Activated CD4-positive, alpha-beta memory T cell treated with anti-CD3 and anti-CD28 coated beads, Interleukin-2, amount 10 ng/mL, durations not matched to agents 7 days and 5 days (primary cell): ENCODE results near the gene GRIP2. TPM values are rescaled to one million over a fixed set of nuclear protein-coding genes. Genes with fewer than 3 reads are reported as not detected.

Experiments used
- CTCF ChIA-PET: fragments of 350-600 bp; sonication (Branson Sonifier 250); formaldehyde crosslinking; loops from one replicate; lab custom pipeline; 2021; ENCODE audit warnings: antibody characterized with exemption, inconsistent platforms; lab: Charles Lee
- POLR2A ChIA-PET: fragments of 350-600 bp; sonication (Branson Sonifier 250); formaldehyde crosslinking; loops from one replicate; lab custom pipeline; 2021; ENCODE audit warnings: antibody characterized with exemption; lab: Charles Lee
- DNase-seq: peaks from one replicate; pipeline ENCODE4 v3.0.0-alpha.2; 2020
- H3K27ac Mint-ChIP-seq: one replicate; pipeline ENCODE4 v1.8.0; 2021; ENCODE audit warnings: mild to moderate bottlenecking, mixed read lengths
- H3K27me3 Mint-ChIP-seq: one replicate; pipeline ENCODE4 v1.8.0; 2021; ENCODE audit warnings: mixed read lengths
- H3K36me3 Mint-ChIP-seq: one replicate; pipeline ENCODE4 v1.8.0; 2021; ENCODE audit warnings: low read depth, mixed read lengths
- H3K4me1 Mint-ChIP-seq: one replicate; pipeline ENCODE4 v1.8.0; 2021; ENCODE audit warnings: mixed read lengths
- H3K4me3 Mint-ChIP-seq: one replicate; pipeline ENCODE4 v1.8.0; 2021; ENCODE audit warnings: mild to moderate bottlenecking, mixed read lengths
- H3K9me3 Mint-ChIP-seq: one replicate; pipeline ENCODE4 v1.8.0; 2021; ENCODE audit warnings: mixed read lengths
- total RNA-seq, 2 experiments: library from RNA; stranded (reverse); gene quantifications; one replicate each; pipeline ENCODE4 v1.2.3, GENCODE V29; 2021

Gene GRIP2
- total RNA-seq, 2 experiments from 2014 or later = 0.08 to 0.35 TPM

DNA sequence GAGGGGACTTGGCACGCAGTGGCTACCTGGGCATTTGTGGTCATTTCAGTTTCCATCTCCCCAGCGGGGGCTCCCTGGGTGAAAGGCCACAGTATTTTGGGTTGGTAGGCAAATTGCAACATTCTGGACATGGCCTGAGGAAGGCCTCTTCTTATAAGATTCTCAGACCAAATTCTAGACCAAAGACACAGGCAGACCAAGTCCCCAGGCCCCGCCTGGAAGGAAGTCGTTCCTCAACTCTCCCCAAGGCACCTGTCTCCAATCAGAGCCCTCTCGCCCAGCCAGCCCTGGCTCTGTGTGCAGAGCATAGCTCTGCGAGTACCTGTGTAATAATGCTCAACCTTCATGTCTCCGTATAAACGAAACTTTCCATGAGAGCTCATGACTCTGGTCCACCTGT lies 53.1 kb downstream of the GRIP2 start:
- H3K27me3 Mint-ChIP-seq = no peaks in the 10 kb centered on the region
- POLR2A ChIA-PET = no interaction called here
- H3K27ac Mint-ChIP-seq = no peak overlapping the region

DNA sequence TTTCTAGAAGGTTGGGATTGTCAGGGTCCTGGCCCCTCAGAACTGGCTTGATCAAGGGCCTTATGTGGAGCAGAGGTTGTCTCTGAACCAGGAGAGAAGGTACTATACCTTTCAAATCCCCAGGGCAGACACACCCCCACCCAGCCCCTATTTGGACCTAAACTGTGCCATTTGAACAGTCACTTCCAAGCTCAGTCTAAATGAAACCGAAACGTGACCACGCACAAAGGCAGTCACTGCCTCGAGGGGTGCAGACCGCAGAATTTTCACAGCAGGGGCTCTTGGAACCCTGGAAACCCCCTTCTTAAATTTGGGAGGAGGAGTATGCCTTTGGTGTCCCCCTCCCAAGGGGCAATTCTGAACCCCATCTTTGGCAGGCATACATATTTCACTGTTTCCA lies 53.7 kb downstream of the GRIP2 start:
- Mint-ChIP-seq H3K4me3 (no peak overlapping the region), H3K27me3 (no peaks in the 10 kb centered on the region), H3K27ac (no peak overlapping the region), H3K4me1 (no peaks in the 10 kb centered on the region), H3K36me3 (peaks cover 39% of the 10 kb centered on the region), H3K9me3 (no peaks in the 10 kb centered on the region)
- POLR2A ChIA-PET = no interaction called here
- DNase-seq = no peak
- CTCF ChIA-PET = no interaction called here

More for the DNA sequence above, 53.1 kb downstream of the GRIP2 start:
- no peak overlapping the region for H3K4me3 Mint-ChIP-seq
- peaks cover 34% of the 10 kb centered on the region for H3K36me3 Mint-ChIP-seq
- no peak for DNase-seq
- CTCF ChIA-PET = interaction anchor here (1.6 kb wide), 1 partner anchor 284 kb away, joined by 3 read pairs; no protein-coding TSS in a partner anchor
- no peaks in the 10 kb centered on the region for H3K9me3 Mint-ChIP-seq
- no peaks in the 10 kb centered on the region for H3K4me1 Mint-ChIP-seq

DNA sequence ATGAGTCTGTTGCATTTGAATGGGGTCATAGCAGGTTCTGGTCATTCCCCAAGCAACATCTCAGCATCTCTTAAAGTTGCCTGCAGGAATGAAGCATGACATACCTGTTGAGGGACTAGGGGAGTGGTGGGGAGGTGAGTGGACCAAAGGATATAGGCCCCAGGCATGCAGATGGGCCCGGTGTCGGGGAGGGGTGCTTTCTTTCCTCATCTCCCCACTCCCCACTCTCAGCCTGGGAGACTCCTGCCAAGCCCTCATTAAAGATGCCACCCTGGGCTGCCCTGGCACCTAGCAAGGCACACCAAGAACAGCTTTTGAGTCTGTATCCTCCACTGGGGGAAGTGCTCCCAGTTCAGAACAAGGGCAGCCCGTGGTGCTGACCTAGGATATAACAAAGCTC lies 54.2 kb downstream of the GRIP2 start:
- Mint-ChIP-seq H3K27ac (no peak overlapping the region), H3K27me3 (no peaks in the 10 kb centered on the region), H3K4me3 (no peak overlapping the region), H3K9me3 (no peaks in the 10 kb centered on the region), H3K36me3 (peaks cover 41% of the 10 kb centered on the region), H3K4me1 (no peaks in the 10 kb centered on the region)
- no peak for DNase-seq
- ChIA-PET POLR2A (no interaction called here), CTCF (no interaction called here)

DNA sequence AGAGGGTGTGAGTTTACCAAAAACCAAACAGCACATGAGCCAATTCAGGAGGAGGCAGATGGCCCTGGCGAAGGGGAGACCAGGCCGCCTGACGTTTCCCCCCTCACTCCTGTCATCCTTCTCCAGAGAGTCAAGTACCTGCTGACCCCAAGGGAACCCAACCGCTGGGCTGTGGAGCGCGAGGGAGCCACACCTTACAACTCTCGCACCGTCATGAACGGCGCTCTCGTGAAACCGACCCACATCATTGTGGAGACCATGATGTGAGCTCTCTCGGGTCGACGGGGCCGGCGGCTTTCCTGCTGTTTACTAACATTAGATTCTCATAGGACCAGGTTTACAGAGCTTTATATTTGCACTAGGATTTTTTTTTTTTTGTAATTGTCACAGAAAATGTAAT lies 55.4 kb downstream of the GRIP2 start:
- Mint-ChIP-seq H3K27me3 (no peaks in the 10 kb centered on the region), H3K36me3 (peaks cover 34% of the 10 kb centered on the region), H3K4me3 (no peak overlapping the region), H3K27ac (no peak overlapping the region), H3K9me3 (no peaks in the 10 kb centered on the region), H3K4me1 (no peaks in the 10 kb centered on the region)
- ChIA-PET CTCF (no interaction called here), POLR2A (no interaction called here)
- DNase-seq = no peak

DNA sequence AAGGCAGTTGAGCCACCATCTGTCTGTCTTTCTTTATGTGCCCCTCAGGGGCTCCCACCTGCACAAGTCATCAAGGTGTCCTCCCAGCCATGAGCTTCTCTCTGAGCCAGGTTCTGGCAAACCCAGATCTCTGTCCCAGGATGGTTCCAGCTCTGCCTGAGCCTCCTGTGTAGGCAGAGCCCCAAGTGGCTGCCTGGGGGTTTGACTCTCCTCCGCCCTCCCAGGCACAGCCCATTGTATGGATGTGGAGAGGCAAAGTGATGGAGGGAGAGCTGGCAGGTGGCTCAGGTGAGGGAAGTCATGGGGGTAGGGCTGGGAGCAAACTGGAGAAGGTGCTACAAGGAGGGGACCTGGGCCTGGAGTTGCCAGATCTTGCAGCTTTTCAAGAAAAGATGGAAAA lies 56.9 kb downstream of the GRIP2 start:
- Mint-ChIP-seq H3K9me3 (no peaks in the 10 kb centered on the region), H3K4me1 (no peaks in the 10 kb centered on the region), H3K27ac (no peak overlapping the region), H3K4me3 (no peak overlapping the region), H3K27me3 (no peaks in the 10 kb centered on the region), H3K36me3 (peaks cover 39% of the 10 kb centered on the region)
- CTCF ChIA-PET = no interaction called here
- DNase-seq = no peak
- POLR2A ChIA-PET = no interaction called here

DNA sequence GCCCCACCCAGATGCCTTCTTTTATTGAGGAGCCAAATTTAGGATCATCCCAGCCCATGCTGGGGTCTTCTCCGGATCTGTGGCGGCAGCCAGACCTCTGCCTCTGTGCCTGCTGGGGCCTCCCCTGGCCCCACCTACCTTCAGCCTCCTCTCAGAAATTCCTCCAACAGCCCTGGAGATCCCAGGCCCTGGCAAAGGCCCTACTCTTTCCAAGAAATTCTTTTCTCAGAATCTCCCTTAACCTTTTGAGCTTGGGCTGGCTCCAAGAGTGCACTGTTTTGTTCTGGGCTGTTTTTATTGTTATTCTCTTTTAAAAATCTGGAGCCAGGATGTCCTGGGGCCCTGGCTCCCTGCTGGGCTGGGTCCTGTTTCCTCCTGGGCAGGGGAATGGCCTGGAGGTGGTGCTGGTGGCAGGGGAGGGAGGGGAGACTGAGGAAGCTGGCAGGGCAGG lies 57.8 kb downstream of the GRIP2 start:
- CTCF ChIA-PET = no interaction called here
- DNase-seq = no peak
- Mint-ChIP-seq H3K36me3 (peaks cover 45% of the 10 kb centered on the region), H3K9me3 (no peaks in the 10 kb centered on the region), H3K27me3 (no peaks in the 10 kb centered on the region), H3K4me3 (no peak overlapping the region), H3K27ac (no peak overlapping the region), H3K4me1 (no peaks in the 10 kb centered on the region)
- POLR2A ChIA-PET = no interaction called here

DNA sequence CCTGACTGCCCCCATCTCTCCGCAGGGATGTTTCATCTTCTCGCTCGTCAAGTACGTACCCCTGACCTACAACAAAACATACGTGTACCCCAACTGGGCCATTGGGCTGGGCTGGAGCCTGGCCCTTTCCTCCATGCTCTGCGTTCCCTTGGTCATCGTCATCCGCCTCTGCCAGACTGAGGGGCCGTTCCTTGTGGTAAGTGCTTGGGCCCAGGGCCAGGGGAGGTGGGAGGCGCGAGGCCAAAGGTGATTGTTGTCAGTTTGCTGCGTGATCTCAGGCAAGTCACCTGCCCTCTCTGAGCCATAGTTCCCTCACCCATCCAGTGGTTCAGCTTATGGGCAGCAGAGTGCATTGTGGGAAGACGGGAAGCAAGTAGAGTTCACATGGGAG lies 58.5 kb downstream of the GRIP2 start:
- DNase-seq = no peak
- H3K27me3 Mint-ChIP-seq = no peaks in the 10 kb centered on the region
- ChIA-PET CTCF (no interaction called here), POLR2A (no interaction called here)
- no peak overlapping the region for H3K27ac Mint-ChIP-seq
- H3K4me1 Mint-ChIP-seq = no peaks in the 10 kb centered on the region
- no peak overlapping the region for H3K4me3 Mint-ChIP-seq
- peaks cover 44% of the 10 kb centered on the region for H3K36me3 Mint-ChIP-seq
- no peaks in the 10 kb centered on the region for H3K9me3 Mint-ChIP-seq

DNA sequence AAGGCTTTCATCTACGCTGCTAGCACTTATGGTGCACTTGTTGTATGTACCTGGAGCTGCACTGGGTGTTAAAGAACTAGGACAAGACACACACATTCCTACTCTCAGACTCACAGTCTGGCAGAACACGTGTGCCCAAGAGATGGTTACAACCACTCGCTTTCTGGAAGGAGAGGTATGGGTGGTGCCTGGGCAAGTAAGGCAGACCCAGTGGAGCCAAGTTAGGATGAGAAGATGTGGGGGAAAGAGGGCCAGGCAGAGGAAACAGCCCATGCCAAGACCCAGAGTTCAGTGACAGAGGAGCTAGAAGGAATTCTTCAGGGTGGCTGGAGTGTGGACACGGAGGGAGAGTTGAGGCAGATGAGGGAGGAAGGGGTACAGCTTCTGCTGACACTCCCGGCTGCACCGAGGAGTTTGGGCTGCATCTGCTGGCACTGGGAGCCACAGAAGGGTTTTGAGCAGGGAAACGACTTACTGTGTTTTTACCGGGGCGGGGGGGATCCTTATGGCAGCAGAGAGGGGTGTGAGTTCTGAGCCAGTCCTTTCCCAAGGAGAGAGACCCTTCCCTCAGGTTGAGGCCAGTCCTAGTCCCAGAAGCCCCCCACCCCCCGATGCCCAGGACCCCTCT lies 59.0 kb downstream of the GRIP2 start:
- Mint-ChIP-seq H3K9me3 (no peaks in the 10 kb centered on the region), H3K27me3 (no peaks in the 10 kb centered on the region), H3K36me3 (peaks cover 44% of the 10 kb centered on the region), H3K4me1 (no peaks in the 10 kb centered on the region), H3K27ac (no peak overlapping the region), H3K4me3 (no peak overlapping the region)
- DNase-seq = no peak
- ChIA-PET CTCF (no interaction called here), POLR2A (no interaction called here)

DNA sequence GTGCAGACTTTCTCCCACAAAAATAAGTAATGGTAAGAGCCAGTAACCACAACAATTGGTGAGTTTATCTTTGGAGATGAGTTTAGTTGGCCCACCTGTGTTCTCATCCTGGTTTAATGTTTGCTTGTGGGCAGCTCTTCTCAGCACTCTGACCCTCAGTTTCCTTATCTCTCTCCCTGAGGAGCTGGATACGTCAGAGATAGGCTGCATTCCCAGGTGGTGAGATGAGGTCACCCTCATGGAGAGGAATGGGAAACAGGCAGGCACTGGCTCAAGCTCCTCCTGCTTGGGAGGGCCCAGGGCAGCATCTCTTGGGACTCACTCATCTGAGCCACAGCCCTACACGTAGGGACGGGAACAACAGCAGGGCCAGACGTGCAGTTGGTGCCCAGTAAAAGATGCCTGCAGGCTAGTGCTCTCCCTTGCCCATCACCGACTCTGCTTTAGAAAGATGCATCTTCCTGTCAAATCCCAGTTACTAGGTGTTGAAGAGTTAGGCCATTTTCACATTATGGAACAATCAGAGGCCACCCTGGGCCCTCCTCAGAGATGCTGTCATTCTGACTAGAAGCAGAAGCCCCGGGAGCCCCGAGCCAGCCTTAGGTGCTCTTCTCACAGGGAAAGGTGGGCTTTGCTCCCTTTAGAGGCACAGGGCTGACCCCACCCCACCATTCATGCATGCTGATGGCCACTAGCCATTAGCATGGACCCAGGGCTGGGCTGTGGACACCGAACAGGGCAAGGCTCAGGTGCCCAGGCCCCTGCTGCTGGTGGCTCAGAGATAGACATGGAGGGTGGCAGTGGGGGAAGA lies 59.7 kb downstream of the GRIP2 start:
- CTCF ChIA-PET = no interaction called here
- Mint-ChIP-seq H3K36me3 (peaks cover 42% of the 10 kb centered on the region), H3K4me3 (no peak overlapping the region), H3K4me1 (no peaks in the 10 kb centered on the region), H3K27ac (no peak overlapping the region), H3K9me3 (no peaks in the 10 kb centered on the region), H3K27me3 (no peaks in the 10 kb centered on the region)
- POLR2A ChIA-PET = no interaction called here
- no peak for DNase-seq

DNA sequence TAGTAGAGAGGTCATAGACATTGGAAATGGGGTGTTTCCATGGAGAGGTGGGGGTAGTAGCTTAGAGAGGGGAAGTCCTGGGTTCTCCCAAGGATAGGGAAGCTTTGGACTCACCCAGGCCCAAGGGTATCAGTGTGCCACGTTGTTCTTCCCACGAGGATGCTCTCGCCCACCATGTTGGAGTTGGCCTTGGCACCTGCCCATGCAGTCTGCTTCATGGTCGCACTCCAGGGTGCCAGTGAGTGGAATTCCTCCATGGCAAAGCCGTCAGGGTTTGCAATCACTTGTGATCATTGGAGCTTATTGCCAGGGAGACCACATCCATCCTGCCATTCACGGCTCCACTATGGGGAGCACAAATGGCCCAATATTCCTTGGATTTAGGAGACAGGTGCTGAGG lies 60.6 kb downstream of the GRIP2 start:
- H3K9me3 Mint-ChIP-seq = no peaks in the 10 kb centered on the region
- POLR2A ChIA-PET = no interaction called here
- no peak overlapping the region for H3K4me3 Mint-ChIP-seq
- CTCF ChIA-PET = no interaction called here
- no peak overlapping the region for H3K27ac Mint-ChIP-seq
- H3K36me3 Mint-ChIP-seq = peaks cover 36% of the 10 kb centered on the region
- no peaks in the 10 kb centered on the region for H3K27me3 Mint-ChIP-seq
- DNase-seq = no peak
- H3K4me1 Mint-ChIP-seq = no peaks in the 10 kb centered on the region

DNA sequence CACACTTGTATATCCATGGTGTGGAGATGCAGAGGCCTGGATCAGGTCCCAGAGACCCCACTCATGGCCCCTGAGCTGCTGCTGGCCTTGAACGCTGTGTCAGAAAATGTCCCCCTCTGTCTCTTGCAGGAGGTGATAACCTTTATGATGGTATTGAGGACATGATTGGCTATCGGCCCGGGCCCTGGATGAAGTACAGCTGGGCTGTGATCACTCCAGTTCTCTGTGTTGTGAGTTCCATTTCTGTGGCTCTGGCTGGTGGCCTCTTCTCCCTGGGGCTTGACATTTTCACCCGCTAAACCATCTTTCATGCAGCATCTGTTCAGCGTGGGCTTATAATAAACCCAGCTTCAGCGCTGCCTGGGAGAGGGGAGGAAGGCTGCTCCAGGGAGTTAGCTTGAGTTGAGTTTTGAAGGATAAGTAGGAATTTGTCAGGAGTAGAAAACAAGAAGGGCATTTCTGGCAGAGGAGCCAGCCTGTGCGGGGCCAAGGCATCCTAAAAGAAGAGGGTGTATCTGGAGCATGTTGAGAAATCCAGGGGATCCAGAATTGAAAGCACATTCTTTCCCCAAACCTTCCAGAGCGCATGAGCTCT lies 61.1 kb downstream of the GRIP2 start:
- no peak for DNase-seq
- no peak overlapping the region for H3K4me3 Mint-ChIP-seq
- peaks cover 35% of the 10 kb centered on the region for H3K36me3 Mint-ChIP-seq
- no peak overlapping the region for H3K27ac Mint-ChIP-seq
- CTCF ChIA-PET = interaction anchor here (1.2 kb wide), 1 partner anchor 29 kb away, joined by 3 read pairs; no protein-coding TSS in a partner anchor
- no peaks in the 10 kb centered on the region for H3K27me3 Mint-ChIP-seq
- POLR2A ChIA-PET = no interaction called here
- H3K4me1 Mint-ChIP-seq = no peaks in the 10 kb centered on the region
- no peaks in the 10 kb centered on the region for H3K9me3 Mint-ChIP-seq

DNA sequence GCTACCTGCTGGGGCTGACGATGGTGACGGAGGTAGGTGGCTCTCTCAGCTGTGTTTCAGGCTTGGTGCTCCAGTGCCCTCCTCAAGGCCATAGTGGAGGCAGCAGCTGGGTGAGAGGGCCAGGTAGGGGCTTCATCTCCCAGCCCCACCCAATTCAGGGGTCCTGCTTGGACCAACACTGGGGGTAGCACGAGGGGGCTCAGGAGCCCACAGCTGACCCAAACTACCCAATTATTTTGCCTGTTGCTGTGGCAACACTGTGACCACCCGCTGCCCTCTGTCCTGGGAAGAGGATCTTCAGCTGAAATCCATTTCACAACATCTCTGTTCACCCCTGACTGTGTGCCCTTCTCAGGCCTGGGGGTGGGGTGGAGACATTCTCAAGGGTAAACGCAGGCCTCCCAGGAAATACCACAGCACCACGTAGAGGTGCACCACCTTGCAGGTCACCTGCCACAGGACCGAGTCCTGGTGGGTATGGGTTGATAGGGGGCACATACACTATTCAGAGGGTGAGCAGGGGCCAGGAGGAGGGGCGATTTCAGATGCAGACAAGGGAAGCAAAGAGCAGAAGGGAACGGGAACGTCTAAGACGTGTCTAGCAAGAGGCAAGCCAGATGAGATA lies 62.7 kb downstream of the GRIP2 start:
- Mint-ChIP-seq H3K27ac (no peak overlapping the region), H3K4me3 (no peak overlapping the region), H3K36me3 (peaks cover 35% of the 10 kb centered on the region), H3K9me3 (no peaks in the 10 kb centered on the region), H3K4me1 (peaks cover under 1% of the 10 kb centered on the region), H3K27me3 (no peaks in the 10 kb centered on the region)
- no peak for DNase-seq
- ChIA-PET CTCF (interaction anchor here (0.7 kb wide), 1 partner anchor 198 kb away, joined by 5 read pairs; the partner anchor contains the start of gene C3orf20), POLR2A (no interaction called here)
